H1 (cell line): ENCODE measurements around the gene ICA1. TPM values are rescaled to one million over a fixed set of nuclear protein-coding genes. Genes with fewer than 3 reads are reported as not detected.

ENCODE experiments used
- CREB1 ChIP-seq: IDR thresholded peaks from 2 replicates; pipeline ENCODE4 v1.6.1; 2012; ENCODE audit warnings: inconsistent platforms
- FOSL1 ChIP-seq: IDR thresholded peaks from 2 replicates; pipeline ENCODE4 v1.6.1; 2011; ENCODE audit warnings: mild to moderate bottlenecking, low read depth, low read length, moderate library complexity; ENCODE audit not compliant: insufficient read depth
- HDAC2 ChIP-seq, 2 experiments: fragments of 300-600 bp in 1 of 2; sonication (generic) in 1 of 2; IDR thresholded peaks; 2 replicates each; pipeline ENCODE4 v1.6.1; 2011 to 2012; ENCODE audit warnings: low read depth in 2 of 2, low read length in 2 of 2, mild to moderate bottlenecking in 2 of 2, moderate library complexity in 2 of 2, borderline replicate concordance in 1 of 2, inconsistent platforms in 1 of 2
- HDAC6 ChIP-seq: IDR thresholded peaks from one replicate; pipeline ENCODE4 v1.7.1; 2012; ENCODE audit warnings: low read depth, mild to moderate bottlenecking, inconsistent platforms, low read length, moderate library complexity
- KDM1A ChIP-seq: fragments of 200-600, 300-600 bp; sonication (generic); IDR thresholded peaks from 2 replicates; pipeline ENCODE4 v1.7.1; 2016; ENCODE audit warnings: mild to moderate bottlenecking, low read length, borderline replicate concordance
- SP2 ChIP-seq: IDR thresholded peaks from 2 replicates; pipeline ENCODE4 v1.6.1; 2012; ENCODE audit warnings: mild to moderate bottlenecking, low read length, inconsistent platforms
- YY1 ChIP-seq: IDR thresholded peaks from 2 replicates; pipeline ENCODE4 v1.6.1; 2011; ENCODE audit warnings: low read depth, mild to moderate bottlenecking, low read length
- polyA plus RNA-seq, 7 experiments: library from polyadenylated mRNA; depleted of rRNA in 3 of 7; stranded (reverse) in 5 of 7; unstranded in 2 of 7; fragments of >200 nt in 5 of 7; fragments of 200-250 nt in 2 of 7; gene quantifications; 1 replicate in 5 of 7; 2 replicates in 1 of 7; 4 replicates in 1 of 7; pipeline versions ENCODE4 v1.2.1 to v1.2.3, GENCODE V29; 2011 to 2013; ENCODE audit warnings: missing spikeins in 2 of 7, mixed read lengths in 2 of 7
- total RNA-seq: library from RNA; stranded (reverse); fragmentation: NEBNext Ultra II Directional; extraction: Animal tissue kit (Norgen Biotek cat#: 25700); gene quantifications from 2 replicates; pipeline ENCODE4 v1.2.1, GENCODE V29; 2021
- TF ChIP-seq, protein P1 (sequence below): fragments of 300-600 bp; sonication (generic); IDR thresholded peaks from 2 replicates; pipeline ENCODE4 v1.7.1; 2012; ENCODE audit warnings: low read length, moderate library complexity, mild to moderate bottlenecking, inconsistent platforms; ENCODE audit not compliant: insufficient replicate concordance
- TF ChIP-seq, protein P2 (sequence below): IDR thresholded peaks from 2 replicates; pipeline ENCODE4 v1.6.1; 2011; ENCODE audit warnings: low read length, improper control_type of control experiment
- TF ChIP-seq, protein P3 (sequence below): IDR thresholded peaks from 2 replicates; pipeline ENCODE4 v1.6.1; 2012; ENCODE audit warnings: inconsistent platforms

The ICA1 gene
- total and polyA plus RNA-seq, 2 of the 8 experiments (the other 6 are each of a cell fraction or from before 2014, with no cell fraction given) = 14.9 to 37.1 TPM

GRCh38 chr7:8154272-8154671, 107.7 kb downstream of the ICA1 start (continued):
- TF ChIP-seq, protein P1, sequence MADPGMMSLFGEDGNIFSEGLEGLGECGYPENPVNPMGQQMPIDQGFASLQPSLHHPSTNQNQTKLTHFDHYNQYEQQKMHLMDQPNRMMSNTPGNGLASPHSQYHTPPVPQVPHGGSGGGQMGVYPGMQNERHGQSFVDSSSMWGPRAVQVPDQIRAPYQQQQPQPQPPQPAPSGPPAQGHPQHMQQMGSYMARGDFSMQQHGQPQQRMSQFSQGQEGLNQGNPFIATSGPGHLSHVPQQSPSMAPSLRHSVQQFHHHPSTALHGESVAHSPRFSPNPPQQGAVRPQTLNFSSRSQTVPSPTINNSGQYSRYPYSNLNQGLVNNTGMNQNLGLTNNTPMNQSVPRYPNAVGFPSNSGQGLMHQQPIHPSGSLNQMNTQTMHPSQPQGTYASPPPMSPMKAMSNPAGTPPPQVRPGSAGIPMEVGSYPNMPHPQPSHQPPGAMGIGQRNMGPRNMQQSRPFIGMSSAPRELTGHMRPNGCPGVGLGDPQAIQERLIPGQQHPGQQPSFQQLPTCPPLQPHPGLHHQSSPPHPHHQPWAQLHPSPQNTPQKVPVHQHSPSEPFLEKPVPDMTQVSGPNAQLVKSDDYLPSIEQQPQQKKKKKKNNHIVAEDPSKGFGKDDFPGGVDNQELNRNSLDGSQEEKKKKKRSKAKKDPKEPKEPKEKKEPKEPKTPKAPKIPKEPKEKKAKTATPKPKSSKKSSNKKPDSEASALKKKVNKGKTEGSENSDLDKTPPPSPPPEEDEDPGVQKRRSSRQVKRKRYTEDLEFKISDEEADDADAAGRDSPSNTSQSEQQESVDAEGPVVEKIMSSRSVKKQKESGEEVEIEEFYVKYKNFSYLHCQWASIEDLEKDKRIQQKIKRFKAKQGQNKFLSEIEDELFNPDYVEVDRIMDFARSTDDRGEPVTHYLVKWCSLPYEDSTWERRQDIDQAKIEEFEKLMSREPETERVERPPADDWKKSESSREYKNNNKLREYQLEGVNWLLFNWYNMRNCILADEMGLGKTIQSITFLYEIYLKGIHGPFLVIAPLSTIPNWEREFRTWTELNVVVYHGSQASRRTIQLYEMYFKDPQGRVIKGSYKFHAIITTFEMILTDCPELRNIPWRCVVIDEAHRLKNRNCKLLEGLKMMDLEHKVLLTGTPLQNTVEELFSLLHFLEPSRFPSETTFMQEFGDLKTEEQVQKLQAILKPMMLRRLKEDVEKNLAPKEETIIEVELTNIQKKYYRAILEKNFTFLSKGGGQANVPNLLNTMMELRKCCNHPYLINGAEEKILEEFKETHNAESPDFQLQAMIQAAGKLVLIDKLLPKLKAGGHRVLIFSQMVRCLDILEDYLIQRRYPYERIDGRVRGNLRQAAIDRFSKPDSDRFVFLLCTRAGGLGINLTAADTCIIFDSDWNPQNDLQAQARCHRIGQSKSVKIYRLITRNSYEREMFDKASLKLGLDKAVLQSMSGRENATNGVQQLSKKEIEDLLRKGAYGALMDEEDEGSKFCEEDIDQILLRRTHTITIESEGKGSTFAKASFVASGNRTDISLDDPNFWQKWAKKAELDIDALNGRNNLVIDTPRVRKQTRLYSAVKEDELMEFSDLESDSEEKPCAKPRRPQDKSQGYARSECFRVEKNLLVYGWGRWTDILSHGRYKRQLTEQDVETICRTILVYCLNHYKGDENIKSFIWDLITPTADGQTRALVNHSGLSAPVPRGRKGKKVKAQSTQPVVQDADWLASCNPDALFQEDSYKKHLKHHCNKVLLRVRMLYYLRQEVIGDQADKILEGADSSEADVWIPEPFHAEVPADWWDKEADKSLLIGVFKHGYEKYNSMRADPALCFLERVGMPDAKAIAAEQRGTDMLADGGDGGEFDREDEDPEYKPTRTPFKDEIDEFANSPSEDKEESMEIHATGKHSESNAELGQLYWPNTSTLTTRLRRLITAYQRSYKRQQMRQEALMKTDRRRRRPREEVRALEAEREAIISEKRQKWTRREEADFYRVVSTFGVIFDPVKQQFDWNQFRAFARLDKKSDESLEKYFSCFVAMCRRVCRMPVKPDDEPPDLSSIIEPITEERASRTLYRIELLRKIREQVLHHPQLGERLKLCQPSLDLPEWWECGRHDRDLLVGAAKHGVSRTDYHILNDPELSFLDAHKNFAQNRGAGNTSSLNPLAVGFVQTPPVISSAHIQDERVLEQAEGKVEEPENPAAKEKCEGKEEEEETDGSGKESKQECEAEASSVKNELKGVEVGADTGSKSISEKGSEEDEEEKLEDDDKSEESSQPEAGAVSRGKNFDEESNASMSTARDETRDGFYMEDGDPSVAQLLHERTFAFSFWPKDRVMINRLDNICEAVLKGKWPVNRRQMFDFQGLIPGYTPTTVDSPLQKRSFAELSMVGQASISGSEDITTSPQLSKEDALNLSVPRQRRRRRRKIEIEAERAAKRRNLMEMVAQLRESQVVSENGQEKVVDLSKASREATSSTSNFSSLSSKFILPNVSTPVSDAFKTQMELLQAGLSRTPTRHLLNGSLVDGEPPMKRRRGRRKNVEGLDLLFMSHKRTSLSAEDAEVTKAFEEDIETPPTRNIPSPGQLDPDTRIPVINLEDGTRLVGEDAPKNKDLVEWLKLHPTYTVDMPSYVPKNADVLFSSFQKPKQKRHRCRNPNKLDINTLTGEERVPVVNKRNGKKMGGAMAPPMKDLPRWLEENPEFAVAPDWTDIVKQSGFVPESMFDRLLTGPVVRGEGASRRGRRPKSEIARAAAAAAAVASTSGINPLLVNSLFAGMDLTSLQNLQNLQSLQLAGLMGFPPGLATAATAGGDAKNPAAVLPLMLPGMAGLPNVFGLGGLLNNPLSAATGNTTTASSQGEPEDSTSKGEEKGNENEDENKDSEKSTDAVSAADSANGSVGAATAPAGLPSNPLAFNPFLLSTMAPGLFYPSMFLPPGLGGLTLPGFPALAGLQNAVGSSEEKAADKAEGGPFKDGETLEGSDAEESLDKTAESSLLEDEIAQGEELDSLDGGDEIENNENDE = no peak
- TF ChIP-seq KDM1A = no peak
- TF ChIP-seq CREB1 = no peak
- no peak for TF ChIP-seq YY1
- TF ChIP-seq, protein P2, sequence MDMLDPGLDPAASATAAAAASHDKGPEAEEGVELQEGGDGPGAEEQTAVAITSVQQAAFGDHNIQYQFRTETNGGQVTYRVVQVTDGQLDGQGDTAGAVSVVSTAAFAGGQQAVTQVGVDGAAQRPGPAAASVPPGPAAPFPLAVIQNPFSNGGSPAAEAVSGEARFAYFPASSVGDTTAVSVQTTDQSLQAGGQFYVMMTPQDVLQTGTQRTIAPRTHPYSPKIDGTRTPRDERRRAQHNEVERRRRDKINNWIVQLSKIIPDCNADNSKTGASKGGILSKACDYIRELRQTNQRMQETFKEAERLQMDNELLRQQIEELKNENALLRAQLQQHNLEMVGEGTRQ = no peak
- TF ChIP-seq FOSL1 = no peak
- TF ChIP-seq HDAC2 (IDR thresholded peaks at IDR 0.05; ENCODE audit: borderline replicate concordance in 1 of 2, low read depth in 2 of 2, low read length in 2 of 2) = no peak
- no peak for TF ChIP-seq HDAC6
- TF ChIP-seq, protein P3, sequence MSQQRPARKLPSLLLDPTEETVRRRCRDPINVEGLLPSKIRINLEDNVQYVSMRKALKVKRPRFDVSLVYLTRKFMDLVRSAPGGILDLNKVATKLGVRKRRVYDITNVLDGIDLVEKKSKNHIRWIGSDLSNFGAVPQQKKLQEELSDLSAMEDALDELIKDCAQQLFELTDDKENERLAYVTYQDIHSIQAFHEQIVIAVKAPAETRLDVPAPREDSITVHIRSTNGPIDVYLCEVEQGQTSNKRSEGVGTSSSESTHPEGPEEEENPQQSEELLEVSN = no peak
- no peak for TF ChIP-seq SP2
